ENCODE results near the gene RFTN2. TPM values are rescaled to one million over a fixed set of nuclear protein-coding genes. Genes with fewer than 3 reads are reported as not detected.

RFTN2 gene
- total RNA-seq, 1 experiment from 2014 or later: not detected

- DNase-seq (ENCODE audit: low spot score): no peak
Observed at GRCh38 chr2:197548582-197548981, 126.8 kb downstream of the RFTN2 start.

GRCh38 chr2:197547163-197547900 is 128.1 kb downstream of the RFTN2 start:
- no peak for DNase-seq (ENCODE audit: low spot score)

GRCh38 chr2:197543206-197543605 is 132.2 kb downstream of the RFTN2 start:
- DNase-seq (ENCODE audit: low spot score): no peak

- DNase-seq (ENCODE audit: low spot score): no peak
Observed at GRCh38 chr2:197539734-197540133, 135.7 kb downstream of the RFTN2 start.

GRCh38 chr2:197538412-197538811 is 137.0 kb downstream of the RFTN2 start:
- no peak for DNase-seq (ENCODE audit: low spot score)

Small RNA genes lying within 50 kb of the gene (small RNA-seq; reads per million reads assigned to genes)
- not detected for gene AC020550.1

Other genes starting within 250 kb of the RFTN2 start
- 92.5 and 95.8 TPM in 2 replicates for gene SF3B1, start 240.6 kb downstream of the RFTN2 start, total RNA-seq (2014; rRNA removed; shearing (Covaris generic))
- gene COQ10B, start 222.0 kb downstream of the RFTN2 start, total RNA-seq (2014; rRNA removed; shearing (Covaris generic)): 11.5 and 11.8 TPM in 2 replicates
- gene HSPD1, start 175.7 kb downstream of the RFTN2 start, total RNA-seq (2014; rRNA removed; shearing (Covaris generic)): 259 and 306 TPM in 2 replicates
- 195 and 211 TPM in 2 replicates for gene HSPE1, start 175.2 kb downstream of the RFTN2 start, total RNA-seq (2014; rRNA removed; shearing (Covaris generic))
- 15.3 and 17.9 TPM in 2 replicates for gene MOB4, start 159.5 kb downstream of the RFTN2 start, total RNA-seq (2014; rRNA removed; shearing (Covaris generic))
- gene MARS2, start 29.8 kb upstream of the RFTN2 start, total RNA-seq (2014; rRNA removed; shearing (Covaris generic)): 16.1 and 17.2 TPM in 2 replicates
- not detected in 2 replicates for gene BOLL, start 109.7 kb upstream of the RFTN2 start, total RNA-seq (2014; rRNA removed; shearing (Covaris generic))
- gene PLCL1, start 129.0 kb upstream of the RFTN2 start, total RNA-seq (2014; rRNA removed; shearing (Covaris generic)): 0.08 and 0.13 TPM in 2 replicates

All from HT-29 (cell line).